PC-3 (cell line): ENCODE measurements around the gene KIF3A.

Experiments used
- CTCF ChIP-seq: fragments of 300-600 bp; sonication (generic); conservative IDR thresholded peaks from 2 replicates; pipeline ENCODE4 v1.5.1; 2017; ENCODE audit warnings: antibody characterized with exemption, low read depth, mild to moderate bottlenecking, low read length
- EZH2 ChIP-seq: fragments of 300-600 bp; sonication (generic); IDR thresholded peaks from one replicate; pipeline ENCODE4 v1.6.1; 2017; ENCODE audit warnings: antibody characterized with exemption, mild to moderate bottlenecking, low read length; ENCODE audit not compliant: unreplicated experiment
- EZH2phosphoT487 ChIP-seq: fragments of 300-600 bp; sonication (generic); IDR thresholded peaks from 2 replicates; pipeline ENCODE4 v1.6.1; 2018; ENCODE audit warnings: mild to moderate bottlenecking, antibody characterized with exemption, low read length, borderline replicate concordance

- TF ChIP-seq CTCF (no peak), EZH2phosphoT487 (no peak), EZH2 (no peak)
These were observed 14.1 kb upstream of the KIF3A start for GRCh38 chr5:132751444-132751843.
